HG03108 (cell line): ENCODE measurements around the gene SMPD3.

Experiments
- ATAC-seq: cut with Tn5 transposase; IDR thresholded peaks from one replicate; pipeline ENCODE4 v1.9.1; 2021; ENCODE audit warnings: moderate library complexity; ENCODE audit not compliant: unreplicated experiment

SMPD3 gene

GRCh38 chr16:68384288-68385161 is 63.8 kb downstream of the SMPD3 start:
- no peak for ATAC-seq

DNA sequence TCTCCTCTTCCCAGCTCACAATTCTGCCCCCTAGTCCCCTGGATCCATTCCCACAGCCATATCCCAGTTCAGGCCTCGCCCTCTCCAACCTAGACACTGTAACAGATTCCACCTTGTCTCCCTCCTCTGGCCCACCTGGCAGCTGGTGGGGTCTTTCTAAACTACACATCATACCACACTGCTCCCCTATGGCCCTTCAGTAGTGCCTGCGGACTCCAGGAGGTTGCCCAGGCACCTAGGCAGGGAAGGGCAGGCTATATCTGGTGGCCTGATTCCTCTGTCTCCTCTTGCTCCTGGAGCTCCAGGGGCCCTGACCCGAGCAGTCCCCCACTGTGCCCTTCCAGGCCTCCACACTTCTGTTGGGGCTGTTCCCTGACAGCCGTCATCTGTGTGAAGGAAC is 64.5 kb downstream of the SMPD3 start:
- ATAC-seq, result no peak

GRCh38 chr16:68382296-68382718 is 66.0 kb downstream of the SMPD3 start:
- ATAC-seq, result no peak

DNA sequence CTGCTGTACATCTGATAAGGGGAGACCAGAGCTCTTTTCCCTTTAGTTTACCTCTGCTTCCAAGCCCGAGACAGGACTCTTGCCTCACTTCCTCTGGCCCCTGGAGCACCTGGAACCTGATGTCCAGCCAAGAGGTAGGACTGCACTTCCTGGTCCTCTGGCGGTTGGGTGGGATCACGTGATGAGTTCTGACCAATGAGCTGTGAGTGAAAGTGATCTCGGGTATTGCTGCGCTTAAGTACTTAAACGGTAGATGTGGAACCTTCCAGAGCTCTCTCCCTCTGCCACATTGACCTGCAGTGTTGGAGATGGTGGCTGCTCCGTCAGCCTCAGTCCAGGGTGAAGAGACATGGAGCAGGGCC is 67.0 kb downstream of the SMPD3 start:
- no peak for ATAC-seq

DNA sequence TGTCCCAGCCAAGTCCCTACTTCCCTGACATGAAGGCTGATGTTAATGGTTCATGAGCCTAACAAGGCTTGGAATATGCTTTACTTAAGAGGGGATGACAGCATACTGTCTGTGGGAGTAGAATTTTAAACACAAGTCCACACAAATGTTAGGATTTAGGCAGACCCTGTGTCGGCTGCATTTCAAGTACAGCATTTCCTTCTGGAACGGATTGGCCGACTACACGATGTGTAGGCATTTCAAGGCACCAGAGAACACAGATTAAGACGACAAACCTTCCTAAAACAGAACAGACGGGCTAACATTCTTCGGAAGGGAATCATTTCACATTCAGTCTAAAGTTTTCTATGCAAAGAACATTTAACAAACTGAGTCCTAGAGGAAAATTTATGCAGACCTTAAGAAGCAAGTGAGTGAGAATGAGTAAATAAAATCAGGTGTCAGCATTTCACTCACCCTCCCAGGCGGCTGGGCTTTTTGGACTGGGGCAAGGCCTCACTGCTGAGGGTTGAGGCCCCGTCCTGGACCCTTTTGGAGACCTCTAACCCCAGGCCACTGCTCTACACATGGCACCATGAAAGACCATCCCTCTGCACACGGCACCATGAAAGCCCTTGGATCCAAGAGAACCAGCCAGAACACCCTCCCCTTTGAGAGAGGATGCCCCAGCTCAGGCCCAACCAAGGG is 67.5 kb downstream of the SMPD3 start:
- ATAC-seq, result no peak

GRCh38 chr16:68380348-68380670 is 68.0 kb downstream of the SMPD3 start:
- ATAC-seq, result no peak

DNA sequence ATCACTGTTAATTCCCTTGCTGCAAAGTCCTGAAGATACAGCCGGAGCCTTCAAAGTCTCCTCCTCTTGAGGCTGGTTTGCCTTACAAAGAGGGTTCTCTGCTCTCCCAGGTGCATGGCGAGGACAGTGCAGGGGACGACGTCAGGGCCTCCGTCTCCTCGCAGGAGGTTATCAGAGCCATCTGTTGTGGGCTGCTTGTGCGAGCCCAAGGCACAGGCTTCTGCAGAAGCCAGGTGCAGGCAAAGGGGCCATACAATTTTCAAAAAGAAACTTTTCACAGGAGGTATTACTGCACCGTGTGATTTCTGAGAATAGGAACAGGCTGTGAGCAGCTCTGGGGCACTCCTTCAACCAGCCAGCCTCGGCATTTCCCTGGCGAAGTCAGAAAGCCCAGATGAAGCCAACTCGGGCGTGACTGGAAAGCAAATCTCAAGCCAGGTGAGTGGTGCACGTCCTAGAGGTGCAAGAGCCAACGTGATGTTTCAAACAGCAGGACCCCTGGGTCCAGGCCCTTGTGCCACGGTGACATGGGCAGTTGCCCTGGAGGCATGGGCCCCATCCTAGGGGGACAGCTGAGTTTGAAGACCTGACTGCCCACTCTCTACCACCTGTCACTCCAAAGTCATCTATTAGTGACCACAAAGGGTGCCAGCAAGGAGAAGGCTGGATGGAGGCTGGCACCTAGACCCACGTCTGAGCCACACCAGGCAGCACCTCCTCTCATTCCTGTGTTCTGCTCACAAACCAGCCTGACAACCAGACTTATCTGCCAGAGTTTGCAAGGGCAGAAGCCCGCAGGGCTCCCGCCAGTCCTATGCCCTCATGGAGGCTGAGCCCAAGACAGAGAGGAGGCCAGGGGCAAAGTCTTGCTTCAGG is 68.6 kb downstream of the SMPD3 start:
- no peak for ATAC-seq

GRCh38 chr16:68378436-68379415 is 69.6 kb downstream of the SMPD3 start:
- ATAC-seq, result no peak

DNA sequence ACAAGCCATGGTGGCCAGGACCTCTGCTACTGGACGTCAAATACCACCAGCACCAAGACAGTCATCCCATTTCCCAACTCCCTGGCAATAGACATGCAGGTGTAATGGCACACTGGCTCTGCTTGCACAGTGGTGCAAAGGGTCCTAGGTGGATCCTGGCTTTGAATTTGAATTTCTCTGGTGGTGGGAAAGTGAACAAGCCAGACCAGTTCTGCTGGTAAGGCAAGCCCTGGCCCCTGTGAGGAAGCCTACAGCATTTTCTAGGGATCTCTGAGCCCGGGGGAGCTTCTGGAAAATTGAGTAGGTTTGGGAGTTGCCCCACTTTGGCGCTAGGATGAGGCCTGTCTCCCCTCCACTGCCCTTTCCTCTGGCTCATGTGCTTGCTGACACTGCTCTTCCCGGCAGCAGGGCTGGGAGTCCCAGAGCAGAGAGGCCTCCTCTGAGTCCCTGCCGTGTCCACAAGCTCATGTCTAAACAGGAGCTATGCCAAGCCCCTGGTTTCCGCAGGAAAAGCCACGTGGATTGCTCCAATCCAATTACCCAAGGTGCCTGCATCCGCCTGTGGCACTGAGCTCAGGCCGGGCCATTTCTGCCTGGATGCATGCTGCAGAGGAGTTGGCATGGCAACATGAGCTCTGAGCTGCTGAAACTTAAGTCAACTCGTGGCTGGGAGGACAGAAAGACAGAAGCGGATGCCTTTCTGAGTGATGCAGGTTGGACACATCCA is 70.5 kb downstream of the SMPD3 start:
- ATAC-seq, result no peak

- no peak for ATAC-seq
Measured at GRCh38 chr16:68377221-68377620, 71.1 kb downstream of the SMPD3 start.

DNA sequence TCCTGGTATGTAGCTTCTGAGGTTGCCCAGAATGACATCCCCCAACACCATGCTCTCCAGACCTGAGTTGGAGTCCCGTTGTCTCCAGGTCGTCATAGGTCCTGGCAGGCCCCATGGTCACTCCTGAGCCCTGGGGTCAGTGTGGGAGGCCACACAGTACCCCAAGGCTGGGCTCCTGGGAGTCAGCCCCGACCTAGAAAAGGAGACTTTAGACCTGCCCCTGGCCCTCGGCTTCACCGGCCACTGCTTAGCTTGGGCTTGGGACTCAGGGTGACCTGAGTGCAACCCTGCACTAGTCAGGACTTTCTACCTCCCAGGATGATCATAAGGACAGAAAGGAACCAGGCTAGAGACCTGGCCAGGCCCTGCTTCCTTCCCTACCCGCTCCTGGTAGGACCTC is 71.7 kb downstream of the SMPD3 start:
- no peak for ATAC-seq

DNA sequence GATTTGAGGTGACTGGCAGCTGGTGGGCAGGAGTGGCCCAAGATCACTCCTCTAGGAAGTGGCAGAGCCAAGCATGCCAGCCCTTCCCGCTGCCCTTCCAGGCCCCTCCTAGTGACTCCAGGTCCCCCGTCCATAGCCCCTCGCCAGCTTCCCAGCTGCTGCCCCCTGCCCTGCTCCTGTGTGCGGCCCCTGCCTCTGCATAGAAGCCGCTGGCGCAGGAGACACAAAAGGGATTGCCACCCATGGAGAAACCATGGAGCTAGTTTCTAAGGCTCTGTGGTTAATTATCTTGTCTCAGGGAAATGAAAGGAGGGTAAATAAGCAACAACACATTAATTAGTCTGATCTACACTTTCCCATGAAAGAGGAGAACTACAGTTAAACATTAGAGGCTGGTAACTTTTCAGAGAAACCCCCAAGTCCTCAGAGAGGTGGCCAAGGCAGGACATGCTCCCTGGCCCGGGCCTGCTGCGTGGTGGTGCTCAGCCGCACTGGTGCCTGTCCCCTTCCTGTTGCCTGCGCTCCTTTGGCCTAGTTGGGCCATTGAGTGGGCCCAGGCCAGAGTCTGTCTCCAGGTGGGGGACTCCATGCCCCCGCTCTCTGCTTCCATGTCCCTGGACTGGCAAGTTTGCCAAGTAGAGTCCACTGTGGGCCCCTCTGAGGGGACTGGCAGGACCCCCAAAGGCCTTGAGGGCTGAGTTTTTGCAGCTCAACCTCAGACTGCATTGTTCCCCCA is 72.3 kb downstream of the SMPD3 start:
- ATAC-seq, result no peak

GRCh38 chr16:68374961-68375660 is 73.2 kb downstream of the SMPD3 start:
- ATAC-seq, result no peak

- ATAC-seq, result no peak
Measured at GRCh38 chr16:68374246-68374805, 74.0 kb downstream of the SMPD3 start.

DNA sequence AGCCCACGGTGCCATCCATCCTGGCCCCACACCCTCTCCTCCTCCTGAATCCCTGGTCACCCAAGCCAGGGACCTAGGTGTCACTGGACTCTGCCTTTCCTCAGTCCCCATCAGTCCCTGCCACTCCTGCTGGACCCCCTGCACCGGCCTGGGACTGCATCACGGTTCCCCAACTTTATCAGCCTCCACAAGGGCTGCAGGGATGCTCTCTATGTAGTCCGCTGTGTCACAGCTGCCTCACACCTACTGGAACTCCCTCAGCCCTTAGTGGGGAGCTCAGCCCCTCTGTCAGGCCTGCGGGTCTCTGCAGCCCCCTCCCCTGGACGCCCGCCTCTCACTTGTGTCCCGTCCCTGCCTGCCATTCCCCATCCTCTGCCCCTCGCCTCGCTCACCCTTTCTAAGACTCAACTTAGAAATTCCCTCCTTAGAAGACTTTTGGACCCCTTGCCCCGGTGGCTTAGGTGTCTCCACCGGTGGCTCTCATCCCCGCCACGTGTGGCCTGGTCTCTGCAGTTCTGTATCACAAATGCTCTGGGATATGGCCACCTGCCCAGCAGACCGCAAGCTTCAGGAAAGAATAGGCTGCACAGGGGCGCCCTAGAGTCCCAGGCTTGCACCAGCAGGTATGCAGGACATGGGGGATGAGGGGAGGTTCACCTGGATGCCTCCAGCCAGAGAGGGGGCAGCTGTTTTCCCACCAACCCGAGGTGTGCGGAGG is 74.6 kb downstream of the SMPD3 start:
- no peak for ATAC-seq

- no peak for ATAC-seq
Measured at GRCh38 chr16:68372806-68373205, 75.5 kb downstream of the SMPD3 start.

DNA sequence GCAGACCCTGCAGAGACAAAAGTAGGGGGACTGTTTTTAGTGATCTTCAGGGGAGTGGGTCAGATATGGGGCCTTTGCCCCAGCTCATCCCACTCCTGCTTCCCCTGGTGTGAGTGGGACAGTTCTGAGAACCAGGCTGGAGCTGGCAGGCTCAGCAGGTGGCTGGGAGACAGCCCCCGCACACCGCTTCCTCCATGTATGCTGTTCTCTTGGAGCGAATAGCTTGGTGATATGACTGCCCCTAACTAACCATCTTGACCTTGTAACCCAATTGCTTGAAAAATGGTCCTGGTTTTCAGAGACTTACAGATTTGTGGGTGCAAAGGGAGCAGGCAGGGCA is 76.0 kb downstream of the SMPD3 start:
- no peak for ATAC-seq
